GM23338 (cell line): ENCODE data around the gene METTL21C. TPM values are rescaled to one million over a fixed set of nuclear protein-coding genes. Genes with fewer than 3 reads are reported as not detected.
A peak's percentile ranks its signal among the peaks of the same experiment; 100 is the strongest.

Source experiments
- ATAC-seq: fragments of 200-7000 bp; cut with Tn5 transposase; 3 replicates; pipeline ENCODE4 v1.9.1; 2020
- DNase-seq: peaks from one replicate; pipeline ENCODE4 v3.0.0-alpha.2; 2015; ENCODE audit warnings: low spot score
- H2AFZ ChIP-seq: fragments of 200-600 bp; sonication (generic); 2 replicates; pipeline ENCODE4 v1.8.0; 2016; ENCODE audit warnings: antibody characterized with exemption, mild to moderate bottlenecking, moderate library complexity
- H3F3A ChIP-seq: fragments of 200-600 bp; sonication (generic); replicated peaks from 2 replicates; pipeline ENCODE4 v1.8.0; 2017; ENCODE audit warnings: antibody characterized with exemption, mixed run types, low read depth
- H3K27ac ChIP-seq: fragments of 200-600 bp; sonication (generic); 2 replicates; pipeline ENCODE4 v1.6.1; 2016; ENCODE audit warnings: low read depth
- H3K27me3 ChIP-seq: fragments of 200-600 bp; sonication (generic); 2 replicates; pipeline ENCODE4 v1.8.0; 2016; ENCODE audit warnings: mild to moderate bottlenecking, mixed run types, moderate library complexity; ENCODE audit not compliant: insufficient read depth
- H3K36me3 ChIP-seq: fragments of 200-600 bp; sonication (generic); 2 replicates; pipeline ENCODE4 v1.8.0; 2016; ENCODE audit warnings: mild to moderate bottlenecking; ENCODE audit not compliant: insufficient read depth
- H3K4me1 ChIP-seq: fragments of 200-600 bp; sonication (generic); 2 replicates; pipeline ENCODE4 v1.8.0; 2016; ENCODE audit warnings: mild to moderate bottlenecking, moderate library complexity; ENCODE audit not compliant: insufficient read depth
- H3K4me2 ChIP-seq: fragments of 200-600 bp; sonication (generic); 2 replicates; pipeline ENCODE4 v1.7.1; 2017; ENCODE audit warnings: mixed run types
- H3K4me3 ChIP-seq: fragments of 200-600 bp; sonication (generic); 2 replicates; pipeline ENCODE4 v1.6.1; 2016; ENCODE audit warnings: mixed run types
- H3K79me2 ChIP-seq: fragments of 200-600 bp; sonication (generic); replicated peaks from 2 replicates; pipeline ENCODE4 v1.8.0; 2017; ENCODE audit warnings: mild to moderate bottlenecking; ENCODE audit not compliant: insufficient read depth
- H3K9me2 ChIP-seq: fragments of 200-600 bp; sonication (generic); 2 replicates; pipeline ENCODE4 v1.8.0; 2017; ENCODE audit not compliant: insufficient read depth
- H4K20me1 ChIP-seq: fragments of 200-600 bp; sonication (generic); replicated peaks from 2 replicates; pipeline ENCODE4 v1.8.0; 2017; ENCODE audit warnings: mild to moderate bottlenecking; ENCODE audit not compliant: insufficient read depth
- H3K27ac Mint-ChIP-seq: 2 replicates; pipeline ENCODE4 v1.8.0; 2020; ENCODE audit warnings: inconsistent platforms, mild to moderate bottlenecking, moderate library complexity, mixed read lengths
- H3K27me3 Mint-ChIP-seq: 3 replicates; pipeline ENCODE4 v1.8.0; 2022; ENCODE audit warnings: low read depth, mild to moderate bottlenecking, moderate library complexity, mixed read lengths, inconsistent platforms; ENCODE audit not compliant: insufficient read depth, poor library complexity
- H3K36me3 Mint-ChIP-seq: 3 replicates; pipeline ENCODE4 v1.8.0; 2021; ENCODE audit warnings: low read depth, mild to moderate bottlenecking, inconsistent platforms, moderate library complexity, mixed read lengths
- H3K4me1 Mint-ChIP-seq: 3 replicates; pipeline ENCODE4 v1.8.0; 2020; ENCODE audit warnings: mild to moderate bottlenecking, inconsistent platforms, mixed read lengths
- H3K4me3 Mint-ChIP-seq: 3 replicates; pipeline ENCODE4 v1.8.0; 2021; ENCODE audit warnings: moderate library complexity, mild to moderate bottlenecking, inconsistent platforms, mixed read lengths
- H3K9me3 Mint-ChIP-seq: 3 replicates; pipeline ENCODE4 v1.8.0; 2020; ENCODE audit warnings: moderate library complexity, mild to moderate bottlenecking, inconsistent platforms, mixed read lengths
- CREB1 ChIP-seq: fragments of 250-450 bp; sonication (Bioruptor Pico); IDR thresholded peaks from 2 replicates; pipeline ENCODE4 v1.5.0; 2020; ENCODE audit warnings: low read depth, mild to moderate bottlenecking, moderate library complexity
- EZH2 ChIP-seq: fragments of 200-600 bp; sonication (generic); IDR thresholded peaks from one replicate; pipeline ENCODE4 v1.8.0; 2017; ENCODE audit warnings: antibody characterized with exemption, mild to moderate bottlenecking, low read depth; ENCODE audit not compliant: unreplicated experiment
- EZH2phosphoT487 ChIP-seq: fragments of 200-600 bp; sonication (generic); IDR thresholded peaks from one replicate; pipeline ENCODE4 v1.8.1; 2018; ENCODE audit warnings: antibody characterized with exemption; ENCODE audit not compliant: unreplicated experiment
- JUNB ChIP-seq: IDR thresholded peaks from one replicate; pipeline ENCODE4 v1.6.1; 2016; ENCODE audit warnings: antibody characterized with exemption; ENCODE audit not compliant: unreplicated experiment
- NANOG ChIP-seq: IDR thresholded peaks from 2 replicates; pipeline ENCODE4 v1.6.1; 2016; ENCODE audit warnings: antibody characterized with exemption, borderline replicate concordance
- POLR2AphosphoS5 ChIP-seq: IDR thresholded peaks from 2 replicates; pipeline ENCODE4 v1.6.1; 2016; ENCODE audit warnings: antibody characterized with exemption, low read depth
- STAT1 ChIP-seq: IDR thresholded peaks from one replicate; pipeline ENCODE4 v1.6.1; 2016; ENCODE audit warnings: antibody characterized with exemption; ENCODE audit not compliant: unreplicated experiment
- ZNF114 ChIP-seq: fragments of 250-450 bp; sonication (Bioruptor Pico); IDR thresholded peaks from 2 replicates; pipeline ENCODE4 v1.5.0; 2020; ENCODE audit warnings: mild to moderate bottlenecking, moderate library complexity
- ZNF331 ChIP-seq: fragments of 250-450 bp; sonication (Bioruptor Pico); IDR thresholded peaks from 2 replicates; pipeline ENCODE4 v1.5.0; 2020; ENCODE audit warnings: low read depth, mild to moderate bottlenecking, moderate library complexity
- polyA plus RNA-seq: library from polyadenylated mRNA; unstranded; fragments of >200 nt; fragmentation: Nextera tagmentation; extraction: Ambion mirVana; gene quantifications from 2 replicates; pipeline ENCODE4 v1.2.1, GENCODE V29; 2016
- total RNA-seq: library from RNA; depleted of rRNA; stranded (reverse); fragments of >200 nt; shearing (Covaris generic); gene quantifications from 2 replicates; pipeline ENCODE4 v1.2.3, GENCODE V29; 2014
- TF ChIP-seq, protein P1 (sequence below), 2 experiments: fragments of 200-600 bp in 1 of 2; sonication (generic) in 1 of 2; conservative IDR thresholded peaks; 2 replicates each; pipeline versions ENCODE4 v1.5.1 to v1.6.1; 2016 to 2017; ENCODE audit warnings: antibody characterized with exemption in 2 of 2, low read depth in 2 of 2, mild to moderate bottlenecking in 2 of 2, moderate library complexity in 1 of 2
- TF ChIP-seq, protein P2 (sequence below): IDR thresholded peaks from 2 replicates; pipeline ENCODE4 v1.6.1; 2016; ENCODE audit warnings: antibody characterized with exemption
- TF ChIP-seq, protein P3 (sequence below): fragments of 250-450 bp; sonication (Bioruptor Pico); IDR thresholded peaks from 2 replicates; pipeline ENCODE4 v1.5.0; 2020; ENCODE audit warnings: mild to moderate bottlenecking, moderate library complexity

The METTL21C gene
- total and polyA plus RNA-seq, 2 experiments from 2014 or later, result not detected

DNA sequence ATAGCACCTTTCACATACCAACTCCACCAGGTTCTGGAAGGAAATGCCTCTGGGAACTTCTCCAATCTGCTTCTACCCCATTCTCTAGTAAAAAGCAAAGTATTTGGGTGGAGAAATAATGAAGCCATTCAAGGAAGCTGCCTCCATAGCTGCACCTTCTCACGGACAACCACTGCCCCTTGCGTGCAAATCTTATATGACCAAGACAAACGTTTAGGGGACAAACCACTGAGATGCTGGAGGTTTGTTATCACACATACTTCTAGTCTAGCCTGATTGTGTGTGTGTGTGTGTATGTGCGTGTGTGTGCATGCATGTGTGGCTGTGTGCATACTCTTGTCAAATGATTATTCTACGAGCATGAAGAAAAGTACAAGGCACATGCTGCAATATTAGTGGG lies 6.5 kb upstream of the METTL21C start:
- Mint-ChIP-seq H3K36me3 (no peaks in the 10 kb centered on the region), H3K27me3 (no peaks in the 10 kb centered on the region), H3K4me3 (no peak overlapping the region), H3K27ac (no peak overlapping the region), H3K4me1 (peaks cover 4% of the 10 kb centered on the region), H3K9me3 (peaks cover 4% of the 10 kb centered on the region; the same call in 1 of the 3 replicates)
- ATAC-seq, result no peak
- Histone ChIP-seq H3K27ac (no peak overlapping the region), H3K27me3 (no peaks in the 10 kb centered on the region), H3K9me2 (no peaks in the 10 kb centered on the region), H3F3A (no peaks in the 10 kb centered on the region), H3K4me2 (no peak overlapping the region), H3K36me3 (no peaks in the 10 kb centered on the region), H3K4me3 (no peak overlapping the region), H2AFZ (peak overlapping the region; percentile 96), H3K79me2 (no peaks in the 10 kb centered on the region), H4K20me1 (no peaks in the 10 kb centered on the region), H3K4me1 (no peaks in the 10 kb centered on the region; the same call in 1 of the 2 replicates)
- no peak for TF ChIP-seq EZH2
- TF ChIP-seq POLR2AphosphoS5, result no peak
- TF ChIP-seq CREB1, result no peak
- DNase-seq, result no peak

DNA sequence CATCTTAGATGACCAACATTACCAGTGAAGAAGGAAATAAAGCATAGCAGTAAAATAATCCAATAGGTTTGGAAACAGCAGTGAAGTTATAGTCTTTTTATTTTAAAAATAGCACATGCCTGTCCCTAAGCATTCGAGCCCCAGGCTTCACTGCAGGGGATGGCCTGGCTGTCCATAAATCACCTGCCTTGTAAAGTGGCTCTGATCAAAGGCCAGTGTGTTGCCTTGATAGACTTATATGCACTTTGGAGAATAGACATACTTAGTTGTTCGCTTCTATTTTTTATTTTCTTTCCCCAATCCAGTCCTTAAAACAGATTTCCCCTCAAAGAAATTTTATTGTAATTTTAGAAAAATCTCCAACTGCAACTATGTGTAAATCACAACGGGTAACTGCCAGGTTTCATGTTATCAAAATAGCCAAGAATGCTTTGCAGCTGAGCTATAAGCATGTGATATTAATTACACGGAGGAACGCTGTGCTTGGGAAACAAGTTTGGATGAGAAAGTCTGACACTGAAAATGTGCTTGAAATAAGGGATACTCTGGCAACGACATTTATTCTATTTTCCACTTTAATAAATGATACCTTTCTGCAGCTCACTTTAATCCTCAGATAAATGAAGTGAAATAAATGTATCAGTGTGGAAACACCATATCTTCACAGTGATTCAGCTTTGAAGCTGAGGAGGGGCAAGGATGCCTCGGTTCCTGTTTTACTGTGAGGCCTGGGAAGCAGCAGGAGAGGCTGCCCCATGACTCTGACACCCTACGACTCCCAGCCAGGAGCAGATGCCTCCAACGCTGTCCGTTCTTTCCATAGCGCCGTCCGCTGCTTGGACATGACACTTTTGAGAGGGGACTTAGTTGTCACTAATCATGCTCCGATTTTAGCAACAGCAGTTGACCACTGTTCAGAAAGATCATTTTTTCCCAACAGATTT lies 5.5 kb upstream of the METTL21C start:
- Histone ChIP-seq H3F3A (no peaks in the 10 kb centered on the region), H3K9me2 (no peaks in the 10 kb centered on the region), H4K20me1 (no peaks in the 10 kb centered on the region), H3K27ac (no peak overlapping the region), H2AFZ (no peak overlapping the region; the same call in 1 of the 2 replicates), H3K4me3 (no peak overlapping the region), H3K27me3 (no peaks in the 10 kb centered on the region), H3K4me1 (no peaks in the 10 kb centered on the region; the same call in 1 of the 2 replicates), H3K4me2 (no peak overlapping the region), H3K36me3 (no peaks in the 10 kb centered on the region), H3K79me2 (no peaks in the 10 kb centered on the region)
- Mint-ChIP-seq H3K4me3 (no peak overlapping the region), H3K36me3 (no peaks in the 10 kb centered on the region), H3K4me1 (peaks cover 4% of the 10 kb centered on the region), H3K9me3 (peaks cover 4% of the 10 kb centered on the region; the same call in 1 of the 3 replicates), H3K27me3 (no peaks in the 10 kb centered on the region), H3K27ac (no peak overlapping the region; the same call in 1 of the 2 replicates)
- DNase-seq (no peak), ATAC-seq (no peak; the same call in 2 of the 3 replicates)
- TF ChIP-seq NANOG (no peak), STAT1 (no peak), EZH2phosphoT487 (no peak), ZNF331 (no peak), ZNF114 (CRISPR knock-in tag) (no peak), POLR2AphosphoS5 (no peak), JUNB (no peak), EZH2 (no peak)
- TF ChIP-seq, protein P1, sequence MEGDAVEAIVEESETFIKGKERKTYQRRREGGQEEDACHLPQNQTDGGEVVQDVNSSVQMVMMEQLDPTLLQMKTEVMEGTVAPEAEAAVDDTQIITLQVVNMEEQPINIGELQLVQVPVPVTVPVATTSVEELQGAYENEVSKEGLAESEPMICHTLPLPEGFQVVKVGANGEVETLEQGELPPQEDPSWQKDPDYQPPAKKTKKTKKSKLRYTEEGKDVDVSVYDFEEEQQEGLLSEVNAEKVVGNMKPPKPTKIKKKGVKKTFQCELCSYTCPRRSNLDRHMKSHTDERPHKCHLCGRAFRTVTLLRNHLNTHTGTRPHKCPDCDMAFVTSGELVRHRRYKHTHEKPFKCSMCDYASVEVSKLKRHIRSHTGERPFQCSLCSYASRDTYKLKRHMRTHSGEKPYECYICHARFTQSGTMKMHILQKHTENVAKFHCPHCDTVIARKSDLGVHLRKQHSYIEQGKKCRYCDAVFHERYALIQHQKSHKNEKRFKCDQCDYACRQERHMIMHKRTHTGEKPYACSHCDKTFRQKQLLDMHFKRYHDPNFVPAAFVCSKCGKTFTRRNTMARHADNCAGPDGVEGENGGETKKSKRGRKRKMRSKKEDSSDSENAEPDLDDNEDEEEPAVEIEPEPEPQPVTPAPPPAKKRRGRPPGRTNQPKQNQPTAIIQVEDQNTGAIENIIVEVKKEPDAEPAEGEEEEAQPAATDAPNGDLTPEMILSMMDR (conservative IDR thresholded peaks at IDR 0.05; ENCODE audit: low read depth in 2 of 2), result no peak
- TF ChIP-seq, protein P2, sequence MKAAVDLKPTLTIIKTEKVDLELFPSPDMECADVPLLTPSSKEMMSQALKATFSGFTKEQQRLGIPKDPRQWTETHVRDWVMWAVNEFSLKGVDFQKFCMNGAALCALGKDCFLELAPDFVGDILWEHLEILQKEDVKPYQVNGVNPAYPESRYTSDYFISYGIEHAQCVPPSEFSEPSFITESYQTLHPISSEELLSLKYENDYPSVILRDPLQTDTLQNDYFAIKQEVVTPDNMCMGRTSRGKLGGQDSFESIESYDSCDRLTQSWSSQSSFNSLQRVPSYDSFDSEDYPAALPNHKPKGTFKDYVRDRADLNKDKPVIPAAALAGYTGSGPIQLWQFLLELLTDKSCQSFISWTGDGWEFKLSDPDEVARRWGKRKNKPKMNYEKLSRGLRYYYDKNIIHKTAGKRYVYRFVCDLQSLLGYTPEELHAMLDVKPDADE, result no peak
- TF ChIP-seq, protein P3, sequence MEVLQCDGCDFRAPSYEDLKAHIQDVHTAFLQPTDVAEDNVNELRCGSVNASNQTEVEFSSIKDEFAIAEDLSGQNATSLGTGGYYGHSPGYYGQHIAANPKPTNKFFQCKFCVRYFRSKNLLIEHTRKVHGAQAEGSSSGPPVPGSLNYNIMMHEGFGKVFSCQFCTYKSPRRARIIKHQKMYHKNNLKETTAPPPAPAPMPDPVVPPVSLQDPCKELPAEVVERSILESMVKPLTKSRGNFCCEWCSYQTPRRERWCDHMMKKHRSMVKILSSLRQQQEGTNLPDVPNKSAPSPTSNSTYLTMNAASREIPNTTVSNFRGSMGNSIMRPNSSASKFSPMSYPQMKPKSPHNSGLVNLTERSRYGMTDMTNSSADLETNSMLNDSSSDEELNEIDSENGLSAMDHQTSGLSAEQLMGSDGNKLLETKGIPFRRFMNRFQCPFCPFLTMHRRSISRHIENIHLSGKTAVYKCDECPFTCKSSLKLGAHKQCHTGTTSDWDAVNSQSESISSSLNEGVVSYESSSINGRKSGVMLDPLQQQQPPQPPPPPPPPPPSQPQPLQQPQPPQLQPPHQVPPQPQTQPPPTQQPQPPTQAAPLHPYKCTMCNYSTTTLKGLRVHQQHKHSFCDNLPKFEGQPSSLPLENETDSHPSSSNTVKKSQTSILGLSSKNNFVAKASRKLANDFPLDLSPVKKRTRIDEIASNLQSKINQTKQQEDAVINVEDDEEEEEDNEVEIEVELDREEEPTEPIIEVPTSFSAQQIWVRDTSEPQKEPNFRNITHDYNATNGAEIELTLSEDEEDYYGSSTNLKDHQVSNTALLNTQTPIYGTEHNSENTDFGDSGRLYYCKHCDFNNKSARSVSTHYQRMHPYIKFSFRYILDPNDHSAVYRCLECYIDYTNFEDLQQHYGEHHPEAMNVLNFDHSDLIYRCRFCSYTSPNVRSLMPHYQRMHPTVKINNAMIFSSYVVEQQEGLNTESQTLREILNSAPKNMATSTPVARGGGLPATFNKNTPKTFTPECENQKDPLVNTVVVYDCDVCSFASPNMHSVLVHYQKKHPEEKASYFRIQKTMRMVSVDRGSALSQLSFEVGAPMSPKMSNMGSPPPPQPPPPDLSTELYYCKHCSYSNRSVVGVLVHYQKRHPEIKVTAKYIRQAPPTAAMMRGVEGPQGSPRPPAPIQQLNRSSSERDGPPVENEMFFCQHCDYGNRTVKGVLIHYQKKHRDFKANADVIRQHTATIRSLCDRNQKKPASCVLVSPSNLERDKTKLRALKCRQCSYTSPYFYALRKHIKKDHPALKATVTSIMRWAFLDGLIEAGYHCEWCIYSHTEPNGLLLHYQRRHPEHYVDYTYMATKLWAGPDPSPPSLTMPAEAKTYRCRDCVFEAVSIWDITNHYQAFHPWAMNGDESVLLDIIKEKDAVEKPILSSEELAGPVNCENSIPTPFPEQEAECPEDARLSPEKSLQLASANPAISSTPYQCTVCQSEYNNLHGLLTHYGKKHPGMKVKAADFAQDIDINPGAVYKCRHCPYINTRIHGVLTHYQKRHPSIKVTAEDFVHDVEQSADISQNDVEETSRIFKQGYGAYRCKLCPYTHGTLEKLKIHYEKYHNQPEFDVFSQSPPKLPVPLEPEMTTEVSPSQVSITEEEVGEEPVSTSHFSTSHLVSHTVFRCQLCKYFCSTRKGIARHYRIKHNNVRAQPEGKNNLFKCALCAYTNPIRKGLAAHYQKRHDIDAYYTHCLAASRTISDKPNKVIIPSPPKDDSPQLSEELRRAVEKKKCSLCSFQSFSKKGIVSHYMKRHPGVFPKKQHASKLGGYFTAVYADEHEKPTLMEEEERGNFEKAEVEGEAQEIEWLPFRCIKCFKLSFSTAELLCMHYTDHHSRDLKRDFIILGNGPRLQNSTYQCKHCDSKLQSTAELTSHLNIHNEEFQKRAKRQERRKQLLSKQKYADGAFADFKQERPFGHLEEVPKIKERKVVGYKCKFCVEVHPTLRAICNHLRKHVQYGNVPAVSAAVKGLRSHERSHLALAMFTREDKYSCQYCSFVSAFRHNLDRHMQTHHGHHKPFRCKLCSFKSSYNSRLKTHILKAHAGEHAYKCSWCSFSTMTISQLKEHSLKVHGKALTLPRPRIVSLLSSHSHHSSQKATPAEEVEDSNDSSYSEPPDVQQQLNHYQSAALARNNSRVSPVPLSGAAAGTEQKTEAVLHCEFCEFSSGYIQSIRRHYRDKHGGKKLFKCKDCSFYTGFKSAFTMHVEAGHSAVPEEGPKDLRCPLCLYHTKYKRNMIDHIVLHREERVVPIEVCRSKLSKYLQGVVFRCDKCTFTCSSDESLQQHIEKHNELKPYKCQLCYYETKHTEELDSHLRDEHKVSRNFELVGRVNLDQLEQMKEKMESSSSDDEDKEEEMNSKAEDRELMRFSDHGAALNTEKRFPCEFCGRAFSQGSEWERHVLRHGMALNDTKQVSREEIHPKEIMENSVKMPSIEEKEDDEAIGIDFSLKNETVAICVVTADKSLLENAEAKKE (CRISPR knock-in tag), result no peak
